Lower leg skin (tissue), 3 donors: Measurements from ENCODE around the gene LRP1B.

Experiments
- POLR2A ChIP-seq, 2 donors: fragments of 450-650 bp; IDR thresholded peaks; one replicate each; pipeline ENCODE4 v1.6.1; 2016 to 2017; ENCODE audit warnings: antibody characterized with exemption in 2 of 2, mild to moderate bottlenecking in 1 of 2, moderate library complexity in 1 of 2
- TF ChIP-seq, protein P1 (sequence below), 3 donors: fragments of 450-650 bp; IDR thresholded peaks; one replicate each; pipeline ENCODE4 v1.5.1; 2016; ENCODE audit warnings: antibody characterized with exemption in 3 of 3, mild to moderate bottlenecking in 3 of 3, moderate library complexity in 2 of 3

DNA sequence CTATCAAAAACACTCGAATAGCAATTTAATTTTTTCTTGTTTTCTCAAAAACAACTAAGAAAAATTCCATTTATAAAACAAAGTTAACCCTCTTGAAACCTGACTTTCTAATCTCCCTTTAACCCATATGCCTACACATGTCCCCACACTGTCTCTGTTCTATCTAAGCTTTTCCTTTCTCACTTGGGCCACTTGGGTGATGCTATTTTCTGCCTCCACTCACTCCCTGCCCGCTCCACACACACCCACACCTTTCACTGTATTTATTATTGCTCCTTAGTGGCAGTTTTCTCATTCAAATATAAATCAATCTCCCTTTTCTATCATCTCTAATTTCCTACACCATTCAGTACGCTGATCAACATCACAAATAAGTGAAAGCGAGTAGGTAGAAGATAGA lies 531.1 kb downstream of the LRP1B start:
- TF ChIP-seq, protein P1, sequence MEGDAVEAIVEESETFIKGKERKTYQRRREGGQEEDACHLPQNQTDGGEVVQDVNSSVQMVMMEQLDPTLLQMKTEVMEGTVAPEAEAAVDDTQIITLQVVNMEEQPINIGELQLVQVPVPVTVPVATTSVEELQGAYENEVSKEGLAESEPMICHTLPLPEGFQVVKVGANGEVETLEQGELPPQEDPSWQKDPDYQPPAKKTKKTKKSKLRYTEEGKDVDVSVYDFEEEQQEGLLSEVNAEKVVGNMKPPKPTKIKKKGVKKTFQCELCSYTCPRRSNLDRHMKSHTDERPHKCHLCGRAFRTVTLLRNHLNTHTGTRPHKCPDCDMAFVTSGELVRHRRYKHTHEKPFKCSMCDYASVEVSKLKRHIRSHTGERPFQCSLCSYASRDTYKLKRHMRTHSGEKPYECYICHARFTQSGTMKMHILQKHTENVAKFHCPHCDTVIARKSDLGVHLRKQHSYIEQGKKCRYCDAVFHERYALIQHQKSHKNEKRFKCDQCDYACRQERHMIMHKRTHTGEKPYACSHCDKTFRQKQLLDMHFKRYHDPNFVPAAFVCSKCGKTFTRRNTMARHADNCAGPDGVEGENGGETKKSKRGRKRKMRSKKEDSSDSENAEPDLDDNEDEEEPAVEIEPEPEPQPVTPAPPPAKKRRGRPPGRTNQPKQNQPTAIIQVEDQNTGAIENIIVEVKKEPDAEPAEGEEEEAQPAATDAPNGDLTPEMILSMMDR (IDR thresholded peaks at IDR 0.05): no peak
- no peak for TF ChIP-seq POLR2A (IDR thresholded peaks at IDR 0.05)
